HG03066 (cell line): ENCODE measurements around the gene NCOA6.
"Not testable (repeated sequence)": the region's sequence is repeated elsewhere in the genome, so short reads cannot be mapped to it uniquely, and the experiment has no call there.

ENCODE experiments used
- ATAC-seq: cut with Tn5 transposase; IDR thresholded peaks from one replicate; pipeline ENCODE4 v1.9.1; 2021; ENCODE audit warnings: low read depth; ENCODE audit not compliant: unreplicated experiment

NCOA6 gene

DNA sequence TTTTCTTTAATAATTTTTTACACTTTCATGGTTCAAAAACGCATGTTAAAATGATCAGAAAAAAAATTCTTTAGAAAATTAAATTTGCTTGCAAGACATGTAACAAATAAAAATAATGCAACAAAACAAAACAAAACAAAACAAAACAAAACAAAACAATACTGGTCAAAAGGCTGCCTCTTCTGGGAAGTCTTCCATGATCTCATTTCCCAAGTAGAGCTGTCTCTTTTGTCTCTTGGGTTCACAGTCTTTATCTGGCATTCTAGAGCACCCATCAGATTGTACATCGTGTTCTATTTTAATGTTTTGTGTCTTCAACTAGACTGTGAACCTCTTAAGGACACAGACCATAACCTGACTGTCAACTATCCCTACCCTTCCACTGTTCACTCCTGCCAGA lies 96.0 kb downstream of the NCOA6 start:
- ATAC-seq: no peak

DNA sequence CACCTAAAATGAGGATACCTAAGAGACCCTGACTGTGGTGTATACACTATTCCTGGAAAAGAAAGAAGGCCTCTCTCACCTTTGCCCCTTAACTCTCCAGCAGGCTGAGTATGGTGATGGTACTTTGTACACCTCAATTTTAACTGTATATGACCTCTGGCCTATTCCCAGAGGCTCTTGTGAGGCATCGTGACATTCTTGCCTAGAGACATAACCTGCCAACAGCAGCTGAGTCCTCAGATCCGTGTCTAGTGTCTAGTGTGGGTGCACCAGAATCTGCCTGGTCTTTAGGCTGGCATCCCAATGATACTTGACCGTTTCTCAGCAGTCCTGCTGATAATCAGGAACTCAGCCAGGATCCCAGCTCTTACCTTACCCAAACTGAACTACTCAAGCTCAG lies 101.3 kb downstream of the NCOA6 start:
- no peak for ATAC-seq

DNA sequence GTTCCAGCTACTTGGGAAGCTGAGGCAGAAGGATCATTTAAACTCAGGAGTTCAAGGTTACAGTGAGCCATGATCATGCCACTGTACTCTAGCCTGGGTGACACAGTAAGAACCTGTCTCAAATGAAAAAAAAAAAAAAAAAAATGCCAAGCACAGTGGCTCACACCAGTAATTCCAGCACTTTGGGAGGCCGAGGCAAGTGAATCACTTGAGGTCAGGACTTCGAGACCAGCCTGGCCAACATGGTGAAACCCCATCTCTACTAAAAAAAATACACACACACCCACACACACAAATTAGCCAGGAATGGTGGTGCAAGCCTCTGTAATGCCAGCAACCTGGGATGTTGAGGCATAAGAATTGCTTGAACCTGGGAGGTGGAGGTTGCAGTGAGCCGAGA lies 102.9 kb downstream of the NCOA6 start:
- ATAC-seq: not testable (repeated sequence)

DNA sequence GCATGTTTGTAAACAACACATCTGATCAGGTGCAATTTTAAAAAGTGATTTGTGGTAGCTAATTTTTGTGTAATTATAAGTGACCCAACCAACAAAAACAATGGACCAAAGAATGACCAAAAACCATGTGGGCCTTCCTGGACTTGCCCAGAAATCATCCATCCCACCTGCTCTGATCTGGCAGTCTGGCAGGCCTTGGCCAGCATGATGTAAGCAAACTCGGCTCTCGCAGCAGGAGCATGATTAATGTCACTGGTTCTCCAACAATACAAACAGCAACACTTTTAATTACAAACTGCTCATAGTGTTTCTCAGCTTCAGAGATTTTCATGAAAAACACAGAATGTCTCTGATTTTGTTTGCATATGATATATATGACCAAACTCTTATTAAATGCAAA lies 105.2 kb downstream of the NCOA6 start:
- ATAC-seq: no peak

DNA sequence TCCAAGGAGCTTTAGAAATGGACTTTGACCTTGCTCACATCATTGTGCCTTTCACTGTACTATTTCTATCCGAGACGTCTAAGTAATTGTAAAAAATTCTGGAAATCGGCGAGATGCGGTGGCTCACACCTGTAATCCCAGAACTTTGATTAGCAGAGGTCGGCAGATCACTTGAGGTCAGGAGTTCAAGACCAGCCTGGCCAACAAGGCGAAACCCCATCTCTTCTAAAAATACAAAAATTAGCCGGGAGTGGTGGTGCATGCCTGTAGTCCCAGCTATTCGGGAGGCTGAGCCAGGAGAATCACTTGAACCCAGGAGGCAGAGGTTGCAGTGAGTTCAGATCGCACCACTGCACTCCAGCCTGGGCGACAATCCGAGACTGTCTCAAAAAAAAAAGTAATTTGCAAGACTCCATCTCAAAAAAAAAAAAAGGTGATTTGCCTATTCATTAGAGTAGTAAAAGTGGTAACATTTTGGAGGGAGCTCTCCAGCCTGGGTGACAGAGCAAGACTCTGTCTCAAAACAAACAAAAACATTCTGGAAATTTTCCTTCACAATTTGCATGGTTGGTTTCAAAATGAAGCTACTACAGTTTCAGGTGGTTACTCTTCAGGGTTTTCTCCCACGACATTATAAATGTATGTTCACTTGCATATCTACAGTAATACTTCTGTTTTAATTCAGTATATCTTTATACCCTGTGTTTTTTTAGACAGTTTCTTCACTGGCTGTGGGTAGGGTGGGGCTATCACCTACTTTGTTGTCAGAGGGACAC lies 106.0 kb downstream of the NCOA6 start:
- ATAC-seq: peak; percentile 83

DNA sequence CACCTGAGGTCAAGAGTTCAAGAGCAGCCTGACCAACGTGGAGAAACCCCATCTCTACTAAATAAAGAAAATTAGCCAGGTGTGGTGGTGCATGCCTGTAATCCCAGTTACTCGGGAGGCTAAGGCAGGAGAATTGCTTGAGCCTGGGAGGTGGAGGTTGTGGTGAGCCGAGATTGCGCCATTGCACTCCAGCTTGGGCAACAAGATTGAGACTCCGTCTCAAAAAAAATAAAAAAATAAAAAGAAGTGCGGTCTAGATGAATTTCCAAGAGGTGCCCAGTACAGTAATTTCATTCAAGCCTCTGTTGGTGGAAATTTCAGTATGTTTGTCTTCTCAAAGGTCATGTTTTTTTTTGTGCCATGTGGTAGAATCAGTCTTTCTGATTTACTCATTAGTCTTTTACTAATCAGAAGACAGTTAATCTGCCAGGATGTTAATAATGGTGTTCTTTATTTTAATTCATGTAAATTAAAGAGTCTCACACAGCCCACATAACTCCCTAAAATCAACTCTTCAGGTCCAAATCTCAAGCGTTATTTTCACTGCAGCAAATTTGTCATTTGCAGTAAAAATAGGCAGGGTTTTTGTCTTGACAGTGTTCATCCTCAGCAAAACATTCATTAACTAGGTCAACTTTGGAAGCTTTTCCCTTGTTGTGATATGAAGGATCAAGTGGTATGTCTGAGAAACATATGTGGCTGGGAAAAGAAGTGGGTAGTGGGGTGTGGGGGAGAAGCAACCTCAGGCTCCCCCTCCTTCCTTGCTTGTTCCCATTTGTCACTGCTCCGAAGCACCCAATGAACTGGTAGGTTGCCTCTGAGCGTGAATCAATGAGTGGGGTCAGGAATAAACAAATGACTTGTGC lies 108.0 kb downstream of the NCOA6 start:
- ATAC-seq: no peak

DNA sequence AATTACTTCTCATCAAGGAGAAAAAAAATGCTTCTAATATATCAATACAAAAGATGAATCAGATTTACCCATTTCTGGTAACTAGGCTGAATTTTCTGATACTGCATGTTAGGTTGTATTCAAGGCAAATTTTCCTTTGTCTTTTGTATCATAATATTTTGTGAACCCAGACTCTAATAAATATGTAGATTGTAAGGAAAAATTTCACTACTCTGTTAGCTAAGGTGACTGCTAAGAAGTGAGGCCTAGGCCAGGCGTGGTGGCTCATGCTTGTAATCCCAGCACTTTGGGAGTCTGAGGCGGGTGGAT lies 108.6 kb downstream of the NCOA6 start:
- ATAC-seq: no peak

DNA sequence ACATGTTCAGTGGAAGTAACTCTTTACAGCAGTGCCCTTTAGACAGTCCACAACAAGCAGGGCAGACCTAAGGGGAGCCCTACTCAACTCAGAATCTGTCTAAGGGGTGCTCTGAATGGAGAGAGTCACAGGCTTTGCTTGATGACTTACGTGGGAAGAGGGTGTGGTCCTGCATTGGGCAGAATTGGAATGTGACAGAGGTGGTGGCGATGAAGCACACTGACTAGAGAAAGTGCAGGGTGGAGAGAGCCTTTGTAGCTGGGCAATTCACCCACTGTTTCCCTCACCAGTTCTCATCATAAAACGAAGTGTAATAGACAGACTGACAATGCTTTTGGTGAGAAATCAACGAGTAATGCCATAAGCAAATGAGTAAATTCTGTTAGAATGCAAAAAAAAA lies 110.1 kb downstream of the NCOA6 start:
- no peak for ATAC-seq

DNA sequence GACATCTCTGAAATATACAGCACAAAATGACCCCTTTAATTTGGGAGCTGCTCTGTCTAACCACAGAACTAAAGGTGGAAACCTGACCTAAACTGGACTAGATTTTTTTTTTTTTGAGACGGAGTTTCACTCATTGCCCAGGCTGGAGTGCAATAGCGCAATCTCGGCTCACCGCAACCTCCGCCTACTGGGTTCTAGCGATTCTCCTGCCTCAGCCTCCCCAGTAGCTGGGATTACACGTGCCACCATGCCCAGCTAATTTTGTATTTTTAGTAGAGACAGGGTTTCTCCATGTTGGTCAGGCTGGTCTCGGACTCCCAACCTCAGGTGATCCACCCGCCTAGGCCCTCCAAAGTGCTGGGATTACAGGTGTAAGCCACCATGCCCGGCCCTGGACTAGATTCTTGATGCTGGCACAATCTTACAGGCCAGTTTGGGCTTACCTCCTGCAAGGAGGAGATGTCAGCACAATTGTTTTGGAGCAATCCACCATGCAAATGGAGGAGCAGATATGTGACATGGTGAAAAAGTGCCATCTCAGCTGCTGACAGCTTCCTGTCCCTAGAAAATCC lies 111.4 kb downstream of the NCOA6 start:
- ATAC-seq: not testable (repeated sequence)

DNA sequence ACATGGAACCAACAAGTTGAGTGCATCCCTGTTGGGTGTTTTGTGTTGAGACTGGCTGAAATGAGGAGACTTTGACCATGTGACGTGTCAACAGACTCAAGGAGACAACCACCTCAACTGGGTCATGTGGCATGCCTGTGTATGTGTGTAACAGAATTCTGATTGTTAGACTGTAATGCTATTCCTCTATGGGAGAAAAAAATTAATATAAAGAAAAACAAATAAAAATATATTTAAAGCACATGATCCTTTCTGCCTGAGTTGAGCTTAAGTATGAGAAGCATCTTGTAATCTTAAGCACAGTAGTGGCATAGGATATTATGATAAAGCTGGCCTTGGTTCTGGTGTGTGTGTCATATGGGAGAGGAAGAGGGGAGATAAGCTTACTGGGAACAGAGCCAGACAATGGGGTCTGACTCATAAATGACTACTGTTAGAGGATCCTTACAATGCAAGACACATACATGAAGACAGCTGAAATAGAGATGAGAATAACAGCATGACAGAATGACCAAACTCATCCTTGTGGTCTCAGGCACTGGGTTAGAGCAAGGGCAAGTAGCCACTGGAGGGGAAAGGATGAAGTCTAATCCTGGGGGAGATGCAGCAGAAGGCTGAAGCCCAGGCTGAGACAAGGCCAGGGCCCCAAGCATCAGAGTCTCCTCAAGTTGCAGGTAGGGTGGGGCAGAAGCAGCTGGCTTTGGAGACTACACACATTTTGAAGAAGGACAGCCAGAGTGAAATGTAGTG lies 112.1 kb downstream of the NCOA6 start:
- ATAC-seq: no peak

DNA sequence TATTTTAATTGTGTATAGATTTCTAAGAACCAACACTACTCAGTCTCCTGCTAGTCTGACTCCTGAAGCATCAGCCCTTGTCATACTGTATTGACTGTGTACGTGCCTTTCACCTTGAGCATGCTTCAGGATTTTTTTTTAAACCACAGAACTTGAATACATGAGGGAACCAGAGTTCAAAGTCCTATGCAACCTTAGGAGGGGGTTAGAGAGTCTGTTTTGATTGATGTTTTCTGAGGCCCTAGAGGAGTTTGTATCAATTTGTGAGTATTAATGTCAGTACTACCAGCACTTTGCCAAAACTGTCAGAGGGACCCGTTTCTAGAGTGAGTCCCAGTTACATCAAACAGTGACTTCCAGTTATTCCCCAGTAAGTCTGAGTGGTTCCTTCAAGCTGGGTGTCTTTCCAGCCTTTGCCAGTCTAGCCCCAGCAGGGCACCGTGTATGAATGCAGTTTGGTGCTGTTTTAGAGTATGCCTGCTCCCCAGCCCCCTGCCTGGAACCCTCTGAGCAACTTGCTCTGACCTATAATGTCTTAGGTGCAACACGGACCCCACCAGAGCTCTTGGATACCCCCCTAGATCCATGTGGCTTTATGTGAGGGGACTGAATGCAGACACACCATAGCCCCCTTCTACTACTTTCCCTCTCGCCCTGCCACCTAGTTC lies 112.8 kb downstream of the NCOA6 start:
- no peak for ATAC-seq

DNA sequence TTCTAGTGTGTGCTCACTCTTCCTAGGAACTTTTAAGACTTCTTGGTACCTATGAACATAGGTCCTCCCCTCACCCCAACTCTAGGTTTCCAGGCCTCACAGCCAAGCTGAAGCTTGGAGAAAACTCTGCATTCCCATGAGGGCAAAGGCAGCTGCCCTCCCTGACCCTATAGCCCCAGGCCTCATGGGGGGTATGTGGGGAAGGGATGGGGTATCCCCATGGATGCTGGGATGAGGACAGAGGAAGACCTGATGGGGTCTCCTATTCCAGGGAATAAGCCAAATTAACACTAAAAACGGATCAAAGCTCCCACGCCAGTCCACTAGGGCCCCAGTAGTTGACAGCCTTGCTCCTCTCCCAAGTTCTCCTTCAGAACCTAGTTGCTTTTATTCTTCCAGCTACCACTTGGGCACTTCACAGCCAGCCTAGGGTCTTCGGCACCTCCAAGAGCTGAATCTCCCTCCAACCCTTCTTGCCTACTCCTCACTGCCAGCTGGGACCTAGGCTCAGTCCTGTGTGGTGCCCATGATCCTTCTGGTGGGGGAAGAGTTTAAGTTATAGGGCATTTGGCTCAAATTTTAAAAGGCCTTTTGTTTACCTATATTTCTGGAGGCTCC lies 113.5 kb downstream of the NCOA6 start:
- ATAC-seq: no peak

DNA sequence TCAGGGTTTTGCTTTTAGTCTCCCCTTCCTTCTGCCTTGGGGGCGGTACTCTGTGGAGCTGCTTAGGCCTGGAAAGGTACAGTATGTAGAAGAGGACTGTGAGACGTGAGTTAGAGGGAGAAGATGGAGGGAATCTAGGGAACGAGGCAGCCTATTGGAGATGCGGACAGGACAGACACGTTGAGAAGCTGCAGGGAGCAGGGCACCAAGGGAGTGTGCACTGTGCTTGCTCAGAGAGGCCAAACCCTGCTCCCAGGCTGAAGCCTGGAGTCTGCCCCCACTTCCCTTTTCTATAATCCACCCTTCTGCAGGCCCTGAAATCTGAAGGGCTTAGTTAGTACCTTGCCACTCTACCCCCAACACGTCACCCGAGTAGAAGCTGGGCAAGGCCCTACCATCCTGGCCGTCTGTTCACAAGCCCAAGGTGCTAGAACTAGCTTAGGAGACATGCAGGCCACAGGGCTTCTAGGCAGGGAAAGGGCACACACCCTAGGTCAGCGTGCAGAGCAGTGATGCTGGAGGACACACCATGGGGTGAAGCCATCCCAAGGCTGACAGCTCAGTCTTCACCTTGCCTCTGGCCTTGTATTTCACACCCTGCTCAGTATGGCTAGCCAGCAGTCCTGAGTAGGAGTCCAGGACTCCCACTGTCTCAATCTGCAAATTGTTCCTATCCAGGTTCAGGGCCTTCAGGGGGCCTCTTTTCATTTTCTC lies 114.4 kb downstream of the NCOA6 start:
- ATAC-seq: no peak

DNA sequence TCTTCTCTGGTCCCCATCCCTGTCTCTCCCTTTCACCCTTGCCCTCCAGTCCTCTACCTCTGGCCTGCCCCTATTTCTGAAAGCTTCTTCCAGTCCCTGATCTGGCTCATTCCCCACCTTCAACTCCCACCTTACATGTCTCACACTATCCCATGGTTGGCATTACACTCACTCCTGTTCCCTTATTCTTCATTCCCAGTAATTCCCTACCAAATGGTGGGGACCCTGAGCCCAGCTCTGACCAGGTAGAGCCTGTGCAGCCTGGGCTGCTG lies 114.9 kb downstream of the NCOA6 start:
- ATAC-seq: no peak

DNA sequence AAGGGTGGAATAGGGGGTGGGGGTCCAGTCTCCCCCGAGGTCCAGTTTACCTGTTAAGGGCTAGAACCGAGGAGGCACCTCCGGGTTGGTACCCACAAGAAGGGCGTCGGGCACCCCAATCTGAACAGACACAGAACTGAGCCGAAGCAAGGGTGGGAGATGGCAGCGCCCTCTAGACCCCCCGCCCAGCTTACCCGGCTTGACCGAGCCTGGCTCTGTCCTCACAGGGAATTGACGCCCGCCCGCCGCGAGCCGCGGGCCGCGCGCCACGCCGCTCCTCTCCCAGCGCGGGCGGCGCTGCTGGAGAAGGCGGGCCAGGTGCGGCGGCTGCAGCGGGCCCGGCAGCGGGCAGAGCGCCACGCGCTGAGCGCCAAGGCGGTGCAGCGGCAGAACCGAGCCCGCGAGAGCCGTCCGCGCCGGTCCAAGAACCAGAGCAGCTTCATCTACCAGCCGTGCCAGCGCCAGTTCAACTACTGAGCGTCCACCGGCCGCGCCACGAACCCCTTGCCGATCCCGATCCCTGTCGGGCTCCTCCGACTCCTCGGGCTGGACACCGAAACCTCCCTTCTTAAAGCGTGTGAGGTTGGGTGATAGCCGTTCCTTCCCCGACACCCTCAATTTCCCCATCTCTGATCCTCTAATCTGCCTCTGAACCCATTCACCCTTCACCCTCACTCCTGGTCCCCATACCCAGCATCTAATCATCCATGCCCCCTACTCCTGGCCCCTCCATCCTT lies 115.5 kb downstream of the NCOA6 start:
- peak; percentile 43 for ATAC-seq

DNA sequence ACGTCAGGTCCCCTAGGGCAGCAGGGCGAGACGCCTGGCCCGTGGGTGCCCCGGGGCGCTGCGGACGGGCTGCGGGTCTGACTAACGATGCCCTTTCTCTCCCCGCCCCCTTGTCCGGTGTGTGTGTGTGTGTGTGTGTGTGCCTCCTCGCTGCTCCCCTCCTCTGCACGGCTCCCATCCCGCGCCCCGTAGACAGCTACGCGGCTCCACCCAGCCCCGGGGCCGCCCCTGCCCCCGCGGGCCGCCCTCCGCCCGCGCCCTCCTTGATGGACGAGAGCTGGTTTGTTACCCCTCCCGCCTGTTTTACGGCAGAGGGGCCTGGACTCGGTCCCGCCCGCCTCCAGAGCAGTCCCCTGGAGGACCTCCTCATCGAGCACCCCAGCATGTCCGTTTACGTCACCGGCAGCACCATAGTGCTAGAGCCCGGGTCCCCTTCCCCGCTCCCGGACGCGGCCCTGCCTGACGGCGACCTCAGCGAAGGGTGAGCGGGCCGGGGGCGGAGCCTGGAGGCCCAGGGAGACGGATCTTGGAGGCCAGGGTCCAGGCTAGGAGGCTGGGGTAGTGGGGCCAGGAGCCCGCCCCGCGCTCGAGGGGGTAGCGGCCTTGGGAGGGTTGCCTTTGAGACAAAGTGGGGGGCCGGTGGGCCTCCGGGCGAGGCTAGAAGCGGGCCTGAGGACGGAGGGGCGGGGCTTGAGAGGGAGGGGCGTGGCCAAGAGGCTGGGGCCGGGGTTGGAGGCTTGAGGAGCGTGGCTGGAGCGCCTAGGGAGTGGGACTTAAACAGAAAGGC lies 116.2 kb downstream of the NCOA6 start:
- peak; percentile 45 for ATAC-seq

DNA sequence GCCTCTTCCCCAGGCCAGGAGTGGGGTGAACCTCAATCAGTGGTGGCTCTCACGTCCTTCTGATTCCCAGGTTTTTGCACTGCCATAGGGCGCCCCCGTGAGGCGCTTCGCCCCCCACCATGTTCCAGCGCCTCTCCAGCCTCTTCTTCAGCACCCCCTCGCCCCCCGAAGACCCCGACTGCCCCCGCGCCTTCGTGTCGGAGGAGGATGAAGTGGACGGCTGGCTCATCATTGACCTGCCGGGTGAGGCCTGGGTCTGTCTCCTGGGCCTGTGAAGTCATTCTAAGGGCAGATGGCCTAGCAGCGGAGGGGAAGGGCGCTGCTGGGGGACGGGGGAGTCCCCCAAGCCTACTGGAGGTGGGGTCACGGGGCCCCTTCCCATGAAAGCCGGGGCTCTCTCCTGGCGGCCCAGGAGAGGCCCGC lies 116.8 kb downstream of the NCOA6 start:
- ATAC-seq: peak; percentile 12
